Smooth muscle cell of the brain vasculature (primary cell): ENCODE data around the gene C18orf54.
"Not testable (repeated sequence)": the region's sequence is repeated elsewhere in the genome, so short reads cannot be mapped to it uniquely, and the experiment has no call there.

Experiments used
- DNase-seq: peaks from one replicate; pipeline ENCODE4 v3.0.0-alpha.2; 2012; ENCODE audit warnings: low read depth, low spot score

C18orf54 gene

DNA sequence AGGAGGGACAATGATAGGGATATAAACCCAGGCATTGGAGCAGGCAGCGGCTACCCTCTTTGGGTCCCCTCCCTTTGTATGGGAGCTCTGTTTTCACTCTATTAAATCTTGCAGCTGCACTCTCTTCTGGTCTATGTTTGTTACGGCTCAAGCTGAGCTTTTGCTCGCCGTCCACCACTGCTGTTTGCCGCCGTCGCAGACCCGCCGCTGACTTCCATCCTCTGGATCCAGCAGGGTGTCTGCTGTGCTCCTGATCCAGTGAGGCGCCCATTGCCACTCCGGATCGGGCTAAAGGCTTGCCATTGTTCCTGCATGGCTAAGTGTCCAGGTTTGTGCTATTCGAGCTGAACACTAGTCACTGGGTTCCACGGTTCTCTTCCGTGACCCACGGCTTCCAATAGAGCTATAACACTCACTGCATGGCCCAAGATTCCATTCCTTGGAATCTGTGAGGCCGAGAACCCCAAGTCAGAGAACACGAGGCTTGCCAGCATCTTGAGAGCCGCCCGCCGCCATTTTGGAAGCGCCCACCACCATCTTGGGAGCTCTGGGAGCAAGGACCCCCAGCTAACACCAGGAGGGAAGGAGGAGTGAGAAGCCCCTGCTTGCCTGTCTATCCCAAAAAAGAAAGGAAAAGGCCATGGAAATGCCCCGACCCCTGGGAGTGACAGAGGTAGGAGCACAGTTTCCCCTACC is 29.2 kb downstream of the C18orf54 start:
- not testable (repeated sequence) for DNase-seq

DNA sequence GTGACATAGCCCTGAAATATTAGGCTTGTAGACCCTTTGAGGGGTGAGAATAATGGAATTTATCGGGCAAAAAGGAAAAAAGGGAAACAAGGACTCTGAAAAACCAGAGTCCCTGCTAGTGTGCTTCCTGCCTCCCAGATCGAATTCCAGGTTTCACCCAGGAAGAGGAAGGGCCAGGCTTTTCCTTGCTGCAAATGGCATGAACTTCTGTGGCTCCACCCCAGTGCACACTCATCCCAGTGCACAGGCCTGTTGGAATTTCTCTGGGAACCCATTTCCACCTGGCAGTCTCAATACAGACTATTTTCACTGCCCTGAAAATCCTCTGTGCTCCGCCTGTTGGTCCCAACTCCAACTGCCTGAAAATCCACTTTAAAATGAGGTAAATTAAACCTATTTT is 29.9 kb downstream of the C18orf54 start:
- no peak for DNase-seq

DNA sequence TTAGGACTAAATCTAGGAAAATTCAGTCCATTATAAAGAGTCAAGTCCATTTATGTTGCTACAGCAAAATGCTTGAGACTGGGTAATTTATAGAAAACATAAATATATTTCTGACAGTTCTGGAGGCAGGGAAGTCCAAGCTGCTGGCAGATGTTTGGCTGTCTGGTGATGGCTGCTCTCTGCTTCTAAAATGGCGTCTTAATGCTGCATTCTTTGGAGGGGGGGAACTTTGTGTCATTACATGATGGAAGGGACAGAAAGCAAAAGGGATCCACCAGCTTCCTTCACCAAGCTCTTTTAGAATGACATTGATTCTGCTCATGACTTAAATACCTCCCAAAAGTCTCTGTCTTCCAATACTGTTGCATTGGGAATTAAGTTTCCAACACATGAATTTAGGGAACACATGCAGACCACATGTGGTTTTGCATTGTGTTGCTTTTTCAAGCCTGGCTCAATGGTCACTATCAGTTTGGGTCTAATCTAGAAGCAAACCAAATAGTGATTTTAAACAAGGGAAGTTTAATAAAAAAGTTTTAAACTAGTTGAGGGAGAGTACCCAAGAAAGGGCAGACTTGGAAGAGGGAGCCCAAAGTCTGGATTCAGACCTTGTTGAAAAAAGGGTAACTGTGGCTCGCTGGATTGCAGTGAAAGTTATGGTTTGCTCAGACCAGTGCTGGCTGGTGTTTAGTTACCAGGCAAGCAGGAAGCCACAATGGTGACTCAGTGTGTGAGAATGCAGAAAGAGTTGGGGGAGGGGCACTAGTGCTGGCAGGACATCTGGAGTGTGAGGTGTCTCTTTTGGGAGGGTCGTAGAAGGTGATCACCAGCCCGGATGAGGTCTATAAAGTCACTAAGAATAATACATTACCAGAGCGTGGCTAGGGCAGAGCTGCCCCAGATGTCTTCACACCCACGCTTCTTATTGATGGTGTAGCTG is 30.8 kb downstream of the C18orf54 start:
- peak; percentile 33 for DNase-seq

DNA sequence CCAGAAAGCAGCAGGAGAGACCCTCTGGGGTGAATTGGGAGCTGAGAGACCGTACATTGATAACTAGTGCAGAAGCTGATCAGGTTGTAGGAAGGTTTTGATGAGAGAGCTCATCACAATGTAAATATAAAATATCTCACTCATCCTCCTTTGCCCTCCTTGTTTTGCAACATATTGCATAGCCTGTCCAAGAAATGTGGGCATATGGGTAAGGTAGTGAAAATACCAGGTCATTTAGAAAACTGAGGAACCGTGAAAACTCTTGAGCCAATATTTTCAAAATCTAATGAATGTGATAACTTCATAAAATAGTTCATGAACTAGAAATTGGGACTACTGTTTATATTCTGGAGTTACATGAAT is 31.4 kb downstream of the C18orf54 start:
- no peak for DNase-seq

DNA sequence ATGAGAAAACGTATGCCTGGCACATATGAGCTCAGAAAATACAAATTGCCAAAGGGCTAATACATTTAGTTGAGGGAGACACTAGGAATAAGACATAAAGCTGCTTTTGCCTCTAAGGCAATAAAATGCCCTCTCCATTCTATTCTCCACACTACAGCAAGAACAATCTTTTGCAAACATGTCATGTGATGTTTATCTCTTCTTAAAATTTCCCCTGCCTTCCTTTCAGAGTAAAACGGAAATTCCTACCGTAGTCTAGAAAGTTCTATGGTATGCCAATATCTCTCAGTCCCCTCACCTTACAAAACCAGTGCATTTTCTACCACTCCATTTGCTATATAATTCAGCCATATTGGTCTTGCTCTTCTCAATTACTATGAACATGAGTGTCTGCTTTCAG is 33.1 kb downstream of the C18orf54 start:
- no peak for DNase-seq

DNA sequence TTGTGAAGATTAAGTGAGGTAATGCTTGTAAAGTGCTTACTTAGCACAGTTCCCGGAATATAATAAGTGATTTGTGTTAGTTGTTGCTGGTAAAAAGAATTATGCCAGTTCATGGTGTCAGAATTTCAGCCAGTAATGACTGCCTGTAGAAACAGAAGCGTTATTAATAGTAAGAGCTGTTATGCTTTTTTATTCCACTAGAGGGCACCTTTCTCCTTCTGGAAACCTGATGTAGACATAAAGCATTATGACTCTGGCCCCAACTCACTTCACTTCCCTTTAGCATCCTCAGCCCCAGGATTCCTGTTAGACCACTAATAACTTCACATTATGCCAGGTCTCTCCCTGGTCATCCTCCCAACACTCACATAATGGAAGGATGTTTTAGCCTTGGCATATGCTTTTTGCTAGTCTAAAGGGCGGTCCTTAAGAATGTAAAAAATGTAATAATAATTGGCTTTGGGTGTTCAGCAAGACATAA is 34.9 kb downstream of the C18orf54 start:
- peak; percentile 40 for DNase-seq

DNA sequence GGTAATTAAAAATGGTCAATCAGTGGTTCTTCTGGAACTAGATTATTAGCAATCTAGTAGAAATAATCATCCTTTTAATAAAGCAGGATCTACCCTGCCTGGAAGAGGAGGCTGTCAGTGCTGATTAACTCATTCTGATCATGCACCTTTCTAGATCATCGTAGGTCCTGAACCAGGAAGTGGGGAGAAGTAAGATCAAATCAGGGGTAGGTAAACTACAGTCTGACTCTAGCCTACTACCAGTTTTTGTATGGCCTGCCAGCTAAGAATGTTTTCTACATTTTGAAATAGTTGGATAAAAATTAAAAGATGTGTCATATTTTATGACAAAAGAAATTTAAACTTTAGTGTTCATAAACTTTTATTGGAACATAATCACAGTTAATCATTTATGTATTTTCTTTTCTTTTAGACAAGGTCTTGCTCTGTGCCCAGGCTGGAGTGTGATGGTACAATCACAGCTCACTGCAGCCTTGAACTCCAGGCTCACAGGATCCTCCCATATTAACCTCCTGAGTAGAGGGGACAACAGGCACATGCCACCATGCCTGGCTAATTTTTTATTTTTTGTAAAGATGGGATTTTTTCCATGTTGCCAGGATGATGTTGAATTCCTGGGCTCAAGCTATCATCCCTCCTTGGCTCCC is 36.1 kb downstream of the C18orf54 start:
- DNase-seq = no peak

DNA sequence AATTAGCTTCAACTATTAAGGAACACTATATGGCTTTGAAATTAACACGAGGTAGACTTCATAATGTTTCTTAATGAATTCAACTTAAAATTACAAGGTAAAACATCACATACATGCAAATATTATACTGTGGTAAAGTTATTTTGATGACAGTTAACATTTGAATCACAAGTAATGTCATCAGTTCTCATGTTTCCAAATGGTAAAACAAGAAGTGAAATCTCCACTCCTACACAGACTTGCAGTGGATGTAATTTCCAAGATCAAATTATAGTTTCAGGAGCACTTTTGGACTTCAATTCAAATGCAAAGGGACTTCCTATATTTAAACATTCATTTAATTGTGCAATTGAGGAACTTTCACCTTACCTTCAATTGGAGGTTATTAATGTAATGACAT is 39.1 kb downstream of the C18orf54 start:
- DNase-seq = no peak

DNA sequence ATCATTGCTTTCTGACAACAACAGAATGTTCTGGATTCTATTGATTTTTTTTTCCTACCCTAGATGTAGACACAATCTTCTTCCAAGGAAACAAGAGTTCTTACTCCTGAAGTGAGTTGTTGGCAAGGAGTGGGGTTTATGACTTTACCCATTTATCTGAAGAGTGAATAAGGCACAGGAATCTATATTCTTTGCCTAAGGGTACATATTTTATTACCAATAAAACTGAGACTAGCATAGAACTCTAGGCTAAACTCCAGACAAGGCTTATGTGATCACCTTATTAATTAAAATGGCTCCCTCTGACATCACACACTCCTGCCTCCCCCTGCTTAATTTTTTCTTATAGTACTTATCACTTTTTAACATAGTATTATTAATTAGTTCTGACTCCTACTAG is 47.6 kb downstream of the C18orf54 start:
- DNase-seq = no peak

DNA sequence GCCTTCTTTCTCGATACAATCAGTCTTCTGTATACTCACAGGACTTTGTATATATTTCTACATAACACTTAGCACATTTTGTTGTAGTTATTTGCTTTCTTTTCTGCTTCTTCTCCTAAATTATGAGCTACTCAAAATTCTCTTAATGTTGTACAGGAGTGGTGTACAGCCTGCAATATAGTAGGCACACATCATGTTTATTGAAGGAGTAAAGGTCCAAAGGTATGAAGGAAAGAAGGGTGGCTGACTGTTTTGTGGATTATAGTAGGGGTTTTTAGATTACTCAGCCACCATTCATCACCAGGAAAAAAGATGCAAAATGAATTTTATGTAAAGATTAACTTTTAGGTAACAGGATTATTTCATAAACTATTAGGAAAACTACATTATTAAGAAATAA is 54.1 kb downstream of the C18orf54 start:
- DNase-seq = no peak

DNA sequence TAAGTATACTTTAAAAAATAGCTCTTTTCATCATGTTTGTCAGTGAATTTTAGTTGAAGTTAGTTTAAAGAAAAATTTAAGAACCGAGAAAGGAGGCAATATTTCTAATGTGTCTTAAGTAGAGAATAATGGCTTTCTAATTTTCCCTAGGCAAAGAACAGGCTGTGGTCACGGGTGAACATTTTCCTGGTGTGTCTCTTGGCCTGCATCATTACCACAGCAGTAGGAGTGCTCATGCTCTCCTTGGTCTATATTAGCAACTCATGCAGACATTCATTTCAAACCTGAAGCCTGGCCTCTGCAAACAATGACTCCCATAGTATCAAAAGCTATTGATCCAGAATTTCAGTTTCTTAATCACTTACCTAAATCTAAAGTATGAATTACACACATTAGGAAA is 57.4 kb downstream of the C18orf54 start:
- no peak for DNase-seq

DNA sequence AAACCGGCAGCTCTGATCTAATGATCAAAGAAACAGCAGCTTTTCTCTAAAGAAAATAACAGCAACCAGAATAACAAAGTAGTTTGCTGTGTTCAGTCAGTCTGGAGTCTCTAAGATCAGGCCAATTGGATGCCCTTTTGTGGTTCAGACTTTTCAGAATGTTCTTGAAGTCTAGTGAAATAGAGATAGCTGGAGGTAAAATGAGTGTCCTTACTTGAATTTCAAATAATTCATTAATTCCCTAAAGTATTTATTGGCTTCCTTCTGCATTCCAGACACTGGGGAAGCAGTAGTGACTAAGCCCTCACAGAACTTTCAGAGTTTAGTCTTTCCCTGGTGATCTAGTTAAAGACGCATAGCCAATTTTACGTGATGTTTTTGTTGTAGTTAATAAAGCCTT is 58.7 kb downstream of the C18orf54 start:
- DNase-seq = peak; percentile 36

DNA sequence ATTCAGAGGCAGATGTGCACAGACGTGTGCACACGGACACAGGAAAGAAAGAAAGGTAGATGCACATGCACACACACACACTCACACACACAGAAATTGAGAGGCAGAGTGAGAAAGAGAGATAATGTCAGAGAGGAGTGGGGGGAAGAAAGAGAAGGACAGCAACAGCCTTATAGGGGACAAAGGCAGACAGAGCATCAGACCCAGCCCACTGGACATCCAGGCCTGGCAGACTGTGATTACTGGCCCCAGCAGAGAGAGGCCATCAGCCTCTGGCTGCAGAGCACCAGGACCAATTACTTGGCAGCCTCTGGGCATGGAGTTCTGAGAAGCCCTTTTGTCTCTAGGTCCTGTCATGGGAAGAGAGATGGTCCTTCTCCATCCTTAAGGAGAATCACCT is 66.1 kb downstream of the C18orf54 start:
- DNase-seq = no peak

DNA sequence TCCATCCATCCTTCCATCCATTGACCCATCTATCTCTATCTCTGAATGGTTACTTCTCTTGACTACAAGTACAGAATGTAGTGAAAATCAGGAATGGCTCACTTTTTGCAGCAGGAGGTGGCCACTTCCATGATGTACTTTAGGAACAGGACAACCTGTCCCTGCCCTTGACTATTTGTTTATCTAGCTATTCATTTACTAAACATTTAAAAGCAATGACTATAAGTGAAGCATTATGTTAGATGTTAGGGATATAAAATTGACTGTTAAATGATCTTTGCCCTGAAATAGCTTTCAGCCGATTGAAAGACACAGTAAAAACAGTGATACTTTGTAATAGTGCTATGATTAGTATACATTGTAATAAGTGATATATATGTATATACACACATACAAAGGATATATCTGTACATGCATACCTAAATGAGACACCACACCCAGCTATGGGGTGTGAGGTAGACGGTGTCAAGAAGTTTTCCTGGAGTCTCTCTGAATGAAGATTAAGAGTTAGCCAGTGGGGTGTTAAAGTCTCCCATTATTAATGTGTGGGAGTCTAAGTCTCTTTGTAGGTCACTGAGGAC is 68.5 kb downstream of the C18orf54 start:
- DNase-seq = no peak
